ENCODE measurements around the gene DOCK6.

DNA sequence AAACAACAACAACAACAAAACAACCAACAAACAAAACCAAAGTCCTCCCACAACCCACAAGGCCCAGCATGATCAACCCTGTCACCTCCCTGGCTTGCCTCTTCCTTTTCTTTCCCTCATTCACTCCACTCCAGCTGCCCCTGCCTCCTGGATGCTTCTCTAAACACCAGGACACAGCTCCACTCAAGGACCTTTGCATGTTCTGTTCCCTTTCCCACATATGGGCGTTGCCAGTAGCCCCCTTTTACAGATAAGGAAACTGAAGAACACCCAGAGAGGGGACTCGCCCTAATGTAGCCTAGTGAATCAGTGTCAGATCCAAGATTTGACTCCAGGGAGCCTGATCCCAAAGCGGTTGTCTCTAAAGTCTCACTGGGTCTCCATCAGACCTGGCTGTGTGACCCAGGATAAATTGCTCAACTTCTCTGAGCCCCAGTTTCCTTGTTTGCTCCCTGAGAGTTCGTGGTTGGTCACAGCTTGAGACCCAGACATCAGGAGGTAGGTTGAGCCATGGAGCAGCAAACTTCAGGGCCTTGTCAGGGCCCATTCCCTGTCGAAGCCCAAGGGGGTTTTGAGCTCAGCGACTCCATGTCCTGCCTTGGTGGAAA, 3.0 kb upstream of the DOCK6 start:
- TF ChIP-seq CTCF (conservative IDR thresholded peaks at IDR 0.05; ENCODE audit: low read depth, low read length) (no peak), EZH2 (IDR thresholded peaks at IDR 0.05; ENCODE audit: low read length, unreplicated experiment) (no peak), EZH2phosphoT487 (IDR thresholded peaks at IDR 0.05; ENCODE audit: borderline replicate concordance, low read length) (no peak)

All from PC-3 (cell line).